Type B pancreatic cell (in vitro differentiated cells): Measurements from ENCODE around the gene RASAL1. TPM values are rescaled to one million over a fixed set of nuclear protein-coding genes. Genes with fewer than 3 reads are reported as not detected.

Source experiments
- DNase-seq: peaks from one replicate; pipeline ENCODE4 v3.0.0; 2021; ENCODE audit warnings: mixed read lengths; ENCODE audit not compliant: unreplicated experiment; ENCODE audit errors: extremely low spot score
- H3K27ac Mint-ChIP-seq: 2 replicates; pipeline ENCODE4 v1.8.0; 2021; ENCODE audit warnings: mild to moderate bottlenecking, mixed read lengths
- H3K27me3 Mint-ChIP-seq: 2 replicates; pipeline ENCODE4 v1.8.0; 2021; ENCODE audit warnings: mixed read lengths
- H3K36me3 Mint-ChIP-seq: 2 replicates; pipeline ENCODE4 v1.8.0; 2021; ENCODE audit warnings: mixed read lengths
- H3K4me1 Mint-ChIP-seq: one replicate; pipeline ENCODE4 v1.8.0; 2021; ENCODE audit warnings: mixed read lengths; ENCODE audit not compliant: unreplicated experiment
- H3K4me3 Mint-ChIP-seq: 2 replicates; pipeline ENCODE4 v1.8.0; 2021; ENCODE audit warnings: mild to moderate bottlenecking, mixed read lengths
- H3K9me3 Mint-ChIP-seq: 2 replicates; pipeline ENCODE4 v1.8.0; 2021; ENCODE audit warnings: mixed read lengths
- total RNA-seq: library from RNA; stranded (reverse); gene quantifications from 2 replicates; pipeline ENCODE4 v1.2.1, GENCODE V29; 2021; ENCODE audit warnings: low replicate concordance
- TF ChIP-seq, protein P1 (sequence below): fragments of 200-600 bp; sonication (generic); conservative IDR thresholded peaks from 2 replicates; pipeline ENCODE4 v1.5.0; 2021; ENCODE audit warnings: antibody characterized with exemption, mild to moderate bottlenecking

The RASAL1 gene
- total RNA-seq, 1 donor from 2014 or later: 0.58 TPM

DNA sequence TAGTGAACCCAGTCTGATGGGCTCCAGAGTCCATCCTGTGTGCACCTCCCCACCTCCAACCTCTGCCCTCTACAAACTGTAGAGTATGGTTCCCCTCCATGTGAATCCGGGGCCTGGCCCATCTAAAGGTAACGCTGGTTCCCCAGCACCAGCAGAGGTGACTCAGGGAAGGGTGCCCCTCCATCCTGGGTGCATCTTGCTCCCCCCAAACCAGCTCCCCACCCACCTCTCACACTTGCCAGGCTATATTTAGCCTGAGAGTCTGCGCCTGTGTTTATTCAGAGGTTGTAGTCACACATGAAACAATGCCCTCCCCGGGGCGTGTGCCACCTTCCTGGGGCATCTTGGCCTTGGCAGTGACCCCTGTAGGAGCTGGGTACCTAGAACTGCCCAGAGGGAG, 26.2 kb downstream of the RASAL1 start:
- peaks cover 43% of the 10 kb centered on the region for H3K27me3 Mint-ChIP-seq
- TF ChIP-seq, protein P1, sequence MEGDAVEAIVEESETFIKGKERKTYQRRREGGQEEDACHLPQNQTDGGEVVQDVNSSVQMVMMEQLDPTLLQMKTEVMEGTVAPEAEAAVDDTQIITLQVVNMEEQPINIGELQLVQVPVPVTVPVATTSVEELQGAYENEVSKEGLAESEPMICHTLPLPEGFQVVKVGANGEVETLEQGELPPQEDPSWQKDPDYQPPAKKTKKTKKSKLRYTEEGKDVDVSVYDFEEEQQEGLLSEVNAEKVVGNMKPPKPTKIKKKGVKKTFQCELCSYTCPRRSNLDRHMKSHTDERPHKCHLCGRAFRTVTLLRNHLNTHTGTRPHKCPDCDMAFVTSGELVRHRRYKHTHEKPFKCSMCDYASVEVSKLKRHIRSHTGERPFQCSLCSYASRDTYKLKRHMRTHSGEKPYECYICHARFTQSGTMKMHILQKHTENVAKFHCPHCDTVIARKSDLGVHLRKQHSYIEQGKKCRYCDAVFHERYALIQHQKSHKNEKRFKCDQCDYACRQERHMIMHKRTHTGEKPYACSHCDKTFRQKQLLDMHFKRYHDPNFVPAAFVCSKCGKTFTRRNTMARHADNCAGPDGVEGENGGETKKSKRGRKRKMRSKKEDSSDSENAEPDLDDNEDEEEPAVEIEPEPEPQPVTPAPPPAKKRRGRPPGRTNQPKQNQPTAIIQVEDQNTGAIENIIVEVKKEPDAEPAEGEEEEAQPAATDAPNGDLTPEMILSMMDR: no peak
- DNase-seq: no peak
- H3K4me1 Mint-ChIP-seq: no peaks in the 10 kb centered on the region
- H3K27ac Mint-ChIP-seq: no peak overlapping the region
- H3K4me3 Mint-ChIP-seq: no peak overlapping the region
- no peaks in the 10 kb centered on the region for H3K9me3 Mint-ChIP-seq
- H3K36me3 Mint-ChIP-seq: no peaks in the 10 kb centered on the region

DNA sequence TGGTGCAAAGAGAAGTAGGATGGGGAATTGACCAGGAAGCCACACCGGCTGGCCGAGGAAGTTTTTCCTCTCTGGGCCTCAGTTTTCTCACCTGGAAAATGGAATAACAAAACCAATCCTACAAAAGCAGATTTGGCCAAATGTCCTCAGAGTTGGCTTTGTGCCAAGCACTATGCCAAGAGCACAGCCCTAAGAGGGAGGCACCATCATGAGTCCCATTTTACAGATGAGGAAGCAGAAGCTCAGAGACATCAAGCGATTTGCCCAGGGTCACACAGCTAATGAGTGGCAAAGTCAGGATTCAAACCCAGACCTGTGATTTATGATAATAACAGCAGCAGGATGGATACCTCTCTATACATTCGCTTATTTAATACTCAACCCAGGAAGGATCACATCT, 27.3 kb downstream of the RASAL1 start:
- Mint-ChIP-seq H3K27ac (no peak overlapping the region), H3K36me3 (no peaks in the 10 kb centered on the region), H3K4me1 (no peaks in the 10 kb centered on the region), H3K4me3 (no peak overlapping the region), H3K27me3 (peaks cover 50% of the 10 kb centered on the region), H3K9me3 (no peaks in the 10 kb centered on the region)
- DNase-seq: no peak
- TF ChIP-seq, protein P1: no peak

DNA sequence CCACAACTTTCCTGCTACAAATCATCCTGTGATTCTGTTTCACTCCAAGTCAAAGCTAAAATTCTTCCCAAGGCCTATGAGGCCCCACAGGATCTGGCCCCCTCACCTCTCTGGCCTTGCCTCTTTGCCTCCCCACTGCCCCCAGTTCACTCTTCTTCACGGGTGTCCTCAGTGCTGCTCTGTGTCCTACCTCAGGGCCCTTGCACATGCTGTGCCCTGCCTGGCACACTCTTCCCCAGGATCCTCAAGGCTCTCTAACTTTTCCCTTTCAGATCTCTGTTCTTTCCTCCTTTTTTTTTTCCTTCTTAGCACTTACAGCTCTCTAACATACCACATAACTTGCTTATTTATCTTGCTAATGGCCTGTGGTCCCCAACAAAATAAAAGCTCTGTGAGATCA, 29.2 kb downstream of the RASAL1 start:
- Mint-ChIP-seq H3K4me1 (no peaks in the 10 kb centered on the region), H3K36me3 (no peaks in the 10 kb centered on the region), H3K9me3 (no peaks in the 10 kb centered on the region), H3K27ac (no peak overlapping the region), H3K4me3 (no peak overlapping the region), H3K27me3 (peaks cover 48% of the 10 kb centered on the region)
- TF ChIP-seq, protein P1: no peak
- DNase-seq: no peak

DNA sequence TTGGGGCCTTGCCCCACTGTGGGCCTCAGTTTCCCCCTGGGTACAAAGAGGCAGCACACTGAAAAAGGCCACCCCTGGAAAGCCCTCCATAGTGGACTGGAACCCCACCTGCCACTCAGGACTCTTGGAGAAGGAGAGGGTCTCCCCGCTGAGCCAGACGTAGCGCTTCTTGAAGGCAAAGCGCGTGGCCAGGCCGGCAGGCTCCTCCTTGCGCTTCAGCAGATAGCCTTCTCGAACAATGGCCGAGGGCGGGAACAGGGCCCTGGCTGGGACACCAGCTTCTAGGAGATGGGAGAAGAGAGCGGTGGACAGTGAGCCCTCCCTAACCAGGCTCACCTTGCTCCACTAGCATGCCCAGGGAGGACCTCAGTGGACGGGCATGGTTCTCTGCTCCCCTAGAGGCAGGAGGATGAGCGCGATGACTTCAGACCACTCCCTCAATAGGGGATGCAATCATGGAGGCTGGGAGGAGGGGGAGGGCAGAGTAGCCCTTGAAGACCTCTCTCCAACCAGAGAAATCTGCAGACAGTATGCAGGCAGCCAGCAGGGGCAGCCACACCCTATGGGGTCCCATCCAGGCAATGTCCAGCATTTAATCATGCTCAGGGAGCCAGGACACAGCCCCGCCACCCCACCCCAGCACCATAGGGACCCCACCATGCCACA, 29.8 kb downstream of the RASAL1 start:
- DNase-seq: no peak
- H3K4me3 Mint-ChIP-seq: no peak overlapping the region
- no peaks in the 10 kb centered on the region for H3K9me3 Mint-ChIP-seq
- TF ChIP-seq, protein P1: no peak
- no peaks in the 10 kb centered on the region for H3K36me3 Mint-ChIP-seq
- H3K27ac Mint-ChIP-seq: no peak overlapping the region
- peaks cover 48% of the 10 kb centered on the region for H3K27me3 Mint-ChIP-seq
- no peaks in the 10 kb centered on the region for H3K4me1 Mint-ChIP-seq

DNA sequence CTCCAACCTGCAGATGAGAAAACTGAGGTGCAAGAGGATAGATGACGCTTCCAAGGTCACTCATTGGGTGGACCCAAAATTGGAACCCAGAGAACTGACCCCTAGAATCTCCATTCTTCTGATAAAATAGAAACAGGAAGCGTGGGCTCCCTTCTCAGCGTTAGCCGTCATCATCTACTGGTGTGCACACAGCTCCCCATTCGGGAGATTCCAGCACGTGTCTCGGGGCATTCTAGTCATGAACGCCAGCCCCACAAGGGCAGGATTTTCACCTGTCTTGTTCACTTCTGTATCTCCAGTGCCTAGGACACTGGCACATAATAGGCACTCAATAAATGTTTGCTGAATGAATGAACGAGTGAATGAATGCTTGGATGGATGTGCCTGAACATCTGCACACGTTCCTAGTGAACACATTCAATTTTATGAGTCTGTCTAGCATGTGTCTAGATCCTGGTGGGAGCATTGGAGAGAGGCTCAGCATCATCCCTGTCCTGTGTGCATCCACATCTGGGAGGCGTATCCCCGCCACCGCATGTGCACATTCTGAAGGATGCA, 30.5 kb downstream of the RASAL1 start:
- peaks cover 44% of the 10 kb centered on the region for H3K27me3 Mint-ChIP-seq
- no peak for DNase-seq
- no peaks in the 10 kb centered on the region for H3K4me1 Mint-ChIP-seq
- H3K9me3 Mint-ChIP-seq: no peaks in the 10 kb centered on the region
- H3K4me3 Mint-ChIP-seq: no peak overlapping the region
- TF ChIP-seq, protein P1: no peak
- H3K27ac Mint-ChIP-seq: no peak overlapping the region
- H3K36me3 Mint-ChIP-seq: no peaks in the 10 kb centered on the region
